Fibroblast of lung (primary cell): ENCODE measurements around the gene EIF2B2.

Experiments used
- EZH2 ChIP-seq: IDR thresholded peaks from 2 replicates; pipeline ENCODE4 v1.5.1; 2012; ENCODE audit warnings: low read length, control low read depth, mild to moderate bottlenecking; ENCODE audit errors: missing control alignments
- TF ChIP-seq, protein P1 (sequence below), 2 donors: IDR thresholded peaks in 1 of 2; conservative IDR thresholded peaks in 1 of 2; 1 replicate in 1 of 2; 2 replicates in 1 of 2; pipeline ENCODE4 v1.5.1; 2011 to 2012; ENCODE audit warnings: low read length in 2 of 2, control low read depth in 1 of 2, inconsistent platforms in 1 of 2, low read depth in 1 of 2, mild to moderate bottlenecking in 1 of 2

DNA sequence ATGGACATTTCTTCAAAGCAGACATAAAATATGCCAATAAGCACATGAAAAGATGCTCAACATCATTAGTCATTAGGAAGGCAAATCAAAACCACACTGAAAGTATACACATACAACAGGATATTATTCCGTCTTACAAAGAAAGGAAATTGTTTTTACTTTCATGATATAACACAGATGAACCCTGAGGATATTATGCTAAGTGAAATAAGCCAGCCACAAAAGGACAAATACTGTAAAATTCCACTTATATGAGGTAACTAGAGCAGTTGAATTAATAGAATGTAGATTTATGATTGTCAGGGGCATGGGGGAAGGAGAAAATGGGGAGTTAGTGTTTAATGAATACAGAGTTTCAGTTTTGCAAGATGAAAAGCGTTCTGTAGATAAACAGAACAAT, 56.9 kb downstream of the EIF2B2 start:
- TF ChIP-seq, protein P1, sequence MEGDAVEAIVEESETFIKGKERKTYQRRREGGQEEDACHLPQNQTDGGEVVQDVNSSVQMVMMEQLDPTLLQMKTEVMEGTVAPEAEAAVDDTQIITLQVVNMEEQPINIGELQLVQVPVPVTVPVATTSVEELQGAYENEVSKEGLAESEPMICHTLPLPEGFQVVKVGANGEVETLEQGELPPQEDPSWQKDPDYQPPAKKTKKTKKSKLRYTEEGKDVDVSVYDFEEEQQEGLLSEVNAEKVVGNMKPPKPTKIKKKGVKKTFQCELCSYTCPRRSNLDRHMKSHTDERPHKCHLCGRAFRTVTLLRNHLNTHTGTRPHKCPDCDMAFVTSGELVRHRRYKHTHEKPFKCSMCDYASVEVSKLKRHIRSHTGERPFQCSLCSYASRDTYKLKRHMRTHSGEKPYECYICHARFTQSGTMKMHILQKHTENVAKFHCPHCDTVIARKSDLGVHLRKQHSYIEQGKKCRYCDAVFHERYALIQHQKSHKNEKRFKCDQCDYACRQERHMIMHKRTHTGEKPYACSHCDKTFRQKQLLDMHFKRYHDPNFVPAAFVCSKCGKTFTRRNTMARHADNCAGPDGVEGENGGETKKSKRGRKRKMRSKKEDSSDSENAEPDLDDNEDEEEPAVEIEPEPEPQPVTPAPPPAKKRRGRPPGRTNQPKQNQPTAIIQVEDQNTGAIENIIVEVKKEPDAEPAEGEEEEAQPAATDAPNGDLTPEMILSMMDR (conservative IDR thresholded peaks at IDR 0.05 in 1 of 2, IDR thresholded peaks at IDR 0.05 in 1 of 2; ENCODE audit: low read depth in 1 of 2, low read length in 2 of 2): no peak
- no peak for TF ChIP-seq EZH2
